GM20431 (cell line): ENCODE data around the gene ULK3.

Source experiments
- in situ Hi-C: fragments of 300-500 bp; cut with MseI, MboI; formaldehyde crosslinking; loops from one replicate; pipeline ENCODE4 v1.15.0; 2020; ENCODE audit warnings: low sequenced_read_pairs; ENCODE audit not compliant: unreplicated experiment

The ULK3 gene

DNA sequence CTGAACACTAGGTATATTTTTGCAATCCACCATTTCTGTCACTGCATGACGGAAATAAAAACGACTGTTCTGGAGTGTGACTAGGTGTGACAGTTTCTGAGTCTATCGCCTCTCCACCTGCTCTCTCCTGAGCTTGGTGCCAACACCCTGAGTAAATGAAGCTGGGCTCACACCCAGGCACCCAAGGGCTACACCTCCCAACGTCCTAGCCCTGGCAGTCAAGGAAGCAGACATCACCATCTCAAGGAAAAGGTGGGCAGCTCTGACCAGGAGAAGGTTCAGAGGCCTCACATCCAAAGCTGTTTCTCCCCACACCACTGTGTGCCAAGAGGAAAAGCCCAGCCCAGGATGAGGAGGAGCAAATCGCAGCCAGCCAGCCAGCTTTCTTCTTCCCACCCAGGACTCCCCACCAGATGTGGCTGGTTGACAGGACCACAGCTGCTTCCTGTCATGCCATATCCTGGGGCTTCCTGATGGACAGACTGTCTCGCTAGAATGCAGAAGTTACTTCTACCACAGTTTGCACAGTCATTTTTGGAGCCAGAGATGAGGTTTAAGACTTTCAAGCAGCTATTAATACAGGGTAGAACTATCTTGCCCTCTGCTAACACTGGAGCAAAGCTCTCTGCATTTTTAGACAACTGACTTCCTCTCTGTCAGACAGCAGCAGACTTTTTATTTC lies 26.9 kb upstream of the ULK3 start:
- in situ Hi-C loops, result no loop called here

DNA sequence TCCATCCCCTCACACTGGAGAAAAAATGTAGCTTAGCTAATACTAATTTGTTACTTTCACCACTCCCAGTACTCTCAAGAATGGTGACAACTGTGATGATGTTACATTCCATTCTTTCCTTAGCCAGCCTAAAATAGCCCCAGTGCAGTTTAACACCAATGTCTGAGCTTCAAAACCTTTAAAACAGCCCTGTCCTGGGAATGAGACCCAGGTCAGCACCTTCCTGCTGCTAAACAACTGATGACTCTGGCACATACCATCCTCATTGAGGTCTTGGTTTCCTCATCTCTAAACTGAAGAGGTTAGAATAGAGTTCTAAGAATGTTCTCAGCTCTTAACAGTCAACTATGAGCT lies 26.4 kb upstream of the ULK3 start:
- in situ Hi-C loops, result no loop called here

DNA sequence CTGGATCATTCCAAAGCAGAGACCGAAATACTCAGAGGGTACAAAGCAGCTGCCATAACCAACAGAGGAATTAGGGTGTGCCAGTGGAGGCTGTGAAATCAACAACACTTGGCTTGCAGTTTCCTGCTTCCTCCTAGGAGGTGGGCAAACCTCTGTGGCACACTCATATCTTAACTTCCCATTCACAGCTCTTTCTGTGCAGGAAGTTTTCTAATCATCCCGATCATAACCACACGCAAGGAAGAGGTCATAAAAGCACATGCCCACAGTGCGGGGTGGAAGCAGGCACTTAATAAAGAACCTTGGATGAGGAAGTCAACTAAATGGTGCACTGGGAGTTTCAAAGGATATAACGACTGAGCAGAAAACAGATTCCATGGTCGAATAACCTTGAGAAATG lies 25.1 kb upstream of the ULK3 start:
- in situ Hi-C loops, result no loop called here

DNA sequence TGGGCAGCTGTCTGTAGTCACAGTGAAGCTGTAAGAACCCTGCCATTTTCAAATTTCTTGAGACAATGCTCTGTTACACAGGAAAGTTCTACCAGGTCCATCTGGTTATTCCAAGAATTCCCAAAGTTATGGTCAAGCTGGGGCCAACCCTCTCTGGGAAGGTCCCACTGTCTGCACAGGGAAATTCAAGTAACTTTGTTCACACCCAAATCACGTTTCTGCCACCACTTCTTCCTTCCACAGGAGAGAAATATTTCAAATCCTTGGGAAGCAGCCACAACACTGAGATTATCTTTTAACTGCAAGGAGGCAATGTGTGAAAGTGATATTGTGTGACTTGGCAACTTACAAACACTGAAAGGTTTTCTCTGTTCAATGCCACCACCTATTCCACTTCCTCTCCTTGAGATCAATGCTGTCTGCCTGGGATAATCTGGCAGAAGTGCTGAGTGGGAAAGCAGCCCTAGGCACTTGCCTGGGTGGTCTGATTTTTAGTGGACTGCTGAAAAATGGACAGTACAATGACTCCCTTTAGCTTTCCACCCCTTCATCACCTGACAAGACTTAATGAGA lies 24.6 kb upstream of the ULK3 start:
- in situ Hi-C loops, result no loop called here

DNA sequence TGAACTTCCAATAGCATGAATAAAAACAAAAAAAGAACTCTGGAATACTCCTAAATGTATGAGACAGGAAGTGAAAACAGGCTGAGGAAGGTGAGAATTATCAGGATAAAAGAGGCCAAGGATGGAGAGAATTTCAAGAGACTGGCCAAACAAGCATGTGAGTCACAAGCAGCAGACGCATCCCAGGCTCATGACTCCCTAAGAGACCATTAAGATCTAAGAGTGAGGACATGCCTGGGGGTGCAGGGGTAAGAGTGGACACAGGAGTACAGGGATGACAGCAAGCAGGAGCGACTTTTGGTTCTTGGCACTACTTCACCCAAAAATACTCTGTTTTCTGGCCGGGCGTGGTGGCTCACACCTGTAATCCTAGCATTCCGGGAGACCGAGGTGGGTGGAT lies 23.1 kb upstream of the ULK3 start:
- in situ Hi-C loops, result no loop called here

DNA sequence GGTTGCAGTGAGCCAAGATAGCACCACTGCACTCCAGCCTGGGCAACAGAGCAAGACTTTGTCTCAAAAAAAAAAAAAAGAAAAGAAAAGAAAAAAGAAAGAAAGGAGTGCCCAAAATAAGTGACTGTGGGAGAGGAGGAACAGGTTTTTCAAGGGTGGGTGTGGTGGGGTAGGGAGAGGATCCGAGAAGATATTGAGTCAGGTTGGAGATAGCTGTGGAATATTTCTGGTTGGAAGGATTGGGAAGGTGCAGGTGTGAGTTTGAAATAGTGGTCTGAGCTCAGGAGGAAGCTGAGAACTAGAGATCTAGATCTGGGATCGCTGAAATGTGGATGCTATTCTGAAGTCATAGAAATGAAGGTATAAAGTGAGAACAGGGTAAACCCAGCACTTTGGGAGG lies 22.4 kb upstream of the ULK3 start:
- in situ Hi-C loops, result no loop called here

DNA sequence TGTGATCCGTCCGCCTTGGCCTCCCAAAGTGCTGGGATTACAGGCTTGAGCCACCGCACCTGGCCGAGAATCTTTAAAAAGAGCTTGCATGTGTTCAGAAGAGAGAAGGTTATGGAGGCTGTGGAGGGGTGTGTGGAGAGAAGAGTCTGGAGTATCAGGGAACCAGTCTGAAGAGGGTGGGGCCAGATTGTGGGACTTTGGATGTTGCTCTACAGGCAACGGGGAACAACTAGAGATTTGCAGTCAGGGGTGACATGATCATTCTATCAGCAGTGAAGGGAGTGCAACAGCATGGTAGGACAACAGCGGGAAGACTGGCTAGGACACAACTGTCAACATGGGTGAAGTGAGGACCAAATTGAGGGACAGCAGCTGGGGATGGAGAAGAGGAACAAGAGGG lies 21.3 kb upstream of the ULK3 start:
- in situ Hi-C loops, result no loop called here

DNA sequence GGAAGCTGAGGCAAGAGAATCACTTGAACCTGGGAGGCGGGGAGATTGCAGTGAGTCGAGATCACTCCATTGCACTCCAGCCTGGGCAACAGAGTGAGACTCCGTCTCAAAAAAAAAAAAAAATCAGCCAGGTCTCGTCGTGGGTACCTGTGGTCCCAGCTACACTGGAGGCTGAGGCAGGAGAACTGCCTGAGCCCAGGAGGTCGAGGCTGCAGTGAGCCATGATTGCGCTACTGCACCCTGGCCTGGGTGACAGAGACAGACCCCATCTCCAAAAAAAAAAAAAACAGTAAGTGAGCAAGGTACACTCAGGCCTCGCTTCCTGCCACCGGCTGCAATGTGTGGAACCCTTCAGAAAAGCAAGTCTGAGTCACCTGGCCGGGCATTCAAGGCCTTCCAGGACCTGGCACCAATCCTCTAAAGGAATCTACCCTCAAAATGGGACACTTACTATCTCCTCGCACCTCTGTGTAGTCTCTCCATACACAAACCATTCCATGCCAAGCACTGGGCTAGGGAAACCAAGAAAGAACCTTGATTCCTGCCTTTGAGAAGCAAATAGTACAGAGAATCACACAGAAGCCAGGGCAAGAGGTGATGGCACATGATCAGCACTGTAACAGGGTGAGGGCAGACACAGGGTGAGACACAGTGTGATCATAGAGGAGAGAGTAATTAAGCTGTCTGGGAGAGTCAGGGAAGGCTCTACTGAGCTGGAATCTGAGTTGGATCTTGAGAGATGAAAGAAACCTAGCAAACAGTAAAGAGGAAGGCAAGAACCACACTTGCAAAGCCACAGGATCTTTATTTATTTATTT lies 20.5 kb upstream of the ULK3 start:
- in situ Hi-C loops, result no loop called here

DNA sequence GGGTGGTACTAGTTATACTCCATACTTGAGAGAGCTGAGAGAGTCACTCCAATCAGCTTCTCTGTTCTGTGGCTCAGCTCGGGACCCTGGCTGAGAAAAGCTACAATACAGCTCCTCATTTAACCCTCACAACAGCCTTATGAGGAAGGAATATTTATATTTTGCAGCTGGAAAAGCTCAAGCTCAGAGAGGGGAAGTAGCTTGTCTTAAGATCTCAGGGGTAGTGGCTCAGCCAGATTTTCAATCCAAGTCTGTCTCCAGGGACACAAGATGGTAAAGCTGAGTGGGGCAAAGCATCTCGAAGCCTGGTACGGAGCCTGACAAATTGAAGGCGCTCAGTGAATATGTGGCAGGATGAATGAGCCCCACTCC lies 15.4 kb upstream of the ULK3 start:
- in situ Hi-C loops, result no loop called here

DNA sequence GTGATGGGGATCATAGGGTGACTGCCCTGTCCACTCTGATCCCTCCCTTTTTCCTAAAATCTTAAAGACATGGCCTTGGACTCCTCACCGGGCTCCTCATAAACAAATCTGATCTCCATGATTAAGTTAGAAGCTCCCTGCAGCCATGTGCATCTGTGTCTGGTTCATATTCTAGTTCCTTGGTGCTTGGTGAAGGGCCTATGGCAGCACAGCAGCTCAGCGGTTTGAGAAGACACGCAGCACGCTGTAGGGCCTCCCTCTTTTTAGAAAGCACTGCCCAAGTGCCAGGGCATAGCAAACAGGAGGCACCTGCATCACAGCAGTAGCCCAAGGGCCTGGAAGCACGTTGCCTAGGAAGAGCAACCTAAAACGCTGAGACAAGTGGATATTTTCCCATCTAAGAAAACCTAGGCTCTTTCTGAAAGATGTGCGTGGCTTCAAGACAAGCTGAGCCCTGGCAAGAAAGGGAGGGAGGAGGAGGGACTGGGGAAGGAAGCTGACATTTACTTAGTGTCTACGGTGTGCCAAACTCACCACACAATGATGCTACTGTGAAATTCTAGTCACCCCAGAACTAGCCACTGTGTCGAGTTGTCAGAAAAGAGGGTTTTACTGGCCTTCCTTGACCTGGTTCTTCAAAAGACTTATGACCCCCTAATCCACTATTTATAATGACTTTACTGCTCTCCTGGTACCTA lies 14.9 kb upstream of the ULK3 start:
- in situ Hi-C loops, result no loop called here

DNA sequence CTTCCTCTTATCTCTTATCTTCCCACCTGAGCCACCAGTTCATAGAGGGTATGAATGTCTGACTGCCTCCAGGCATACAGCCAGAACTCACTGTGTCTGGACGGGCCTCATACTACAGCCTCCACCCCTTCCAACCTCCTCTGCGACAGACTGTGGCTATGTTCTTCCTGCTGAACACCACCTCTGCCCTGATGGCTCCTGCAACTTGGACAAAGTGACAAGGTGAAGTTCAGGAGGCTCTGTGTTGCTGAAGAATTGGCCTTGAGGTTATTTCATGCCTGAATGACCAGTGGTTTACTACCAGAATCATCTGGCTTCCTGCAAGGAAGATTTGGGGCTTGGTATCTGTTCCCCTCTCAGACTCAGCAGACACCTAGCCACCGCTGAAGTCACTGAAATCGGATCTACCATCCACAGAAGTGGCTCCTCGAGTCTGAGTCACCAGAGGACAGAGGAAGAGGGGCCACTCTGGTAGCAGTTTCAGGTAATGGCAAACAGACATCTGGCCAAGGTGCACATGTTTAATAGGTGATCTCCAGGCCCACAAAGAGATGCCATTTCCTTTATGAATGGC lies 14.2 kb upstream of the ULK3 start:
- in situ Hi-C loops, result no loop called here

DNA sequence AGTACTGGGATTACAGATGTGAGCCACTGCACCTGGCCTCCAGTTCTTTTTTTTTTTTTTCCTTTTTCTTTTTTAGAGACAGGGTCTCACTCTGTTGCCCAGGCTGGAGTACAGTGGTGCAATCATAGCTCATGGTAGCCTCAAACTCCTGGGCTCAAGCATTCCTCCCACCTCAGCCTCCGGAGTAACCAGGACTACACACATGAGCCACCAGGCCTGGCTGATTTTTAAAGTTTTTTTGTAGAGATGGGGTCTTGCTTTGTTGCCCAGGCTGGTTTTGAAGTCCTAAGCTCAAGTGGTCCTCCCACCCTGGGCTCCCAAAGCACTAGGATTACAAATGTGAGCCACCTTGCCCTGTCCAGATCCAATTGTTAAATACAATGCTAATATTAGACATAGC lies 13.6 kb upstream of the ULK3 start:
- in situ Hi-C loops, result no loop called here

DNA sequence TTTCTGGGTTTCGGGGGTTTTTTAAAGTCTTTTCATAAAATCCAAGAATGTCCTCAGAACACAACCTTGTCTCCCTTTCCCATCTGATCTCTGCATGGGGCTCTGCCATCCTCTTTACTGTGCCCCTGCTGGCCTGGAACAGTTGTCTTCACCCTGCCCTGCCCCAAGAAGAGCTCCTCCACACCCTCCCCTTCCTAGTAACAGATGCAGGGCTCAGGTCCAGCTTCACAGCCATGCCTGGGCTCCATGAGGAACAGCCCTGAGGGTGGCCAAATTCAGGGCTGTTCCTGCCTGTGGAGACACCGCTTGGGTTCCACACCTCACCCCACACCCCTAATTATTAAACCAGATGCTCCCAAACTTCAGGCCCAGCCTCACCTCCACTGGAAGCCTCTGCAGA lies 12.9 kb upstream of the ULK3 start:
- in situ Hi-C loops, result no loop called here

DNA sequence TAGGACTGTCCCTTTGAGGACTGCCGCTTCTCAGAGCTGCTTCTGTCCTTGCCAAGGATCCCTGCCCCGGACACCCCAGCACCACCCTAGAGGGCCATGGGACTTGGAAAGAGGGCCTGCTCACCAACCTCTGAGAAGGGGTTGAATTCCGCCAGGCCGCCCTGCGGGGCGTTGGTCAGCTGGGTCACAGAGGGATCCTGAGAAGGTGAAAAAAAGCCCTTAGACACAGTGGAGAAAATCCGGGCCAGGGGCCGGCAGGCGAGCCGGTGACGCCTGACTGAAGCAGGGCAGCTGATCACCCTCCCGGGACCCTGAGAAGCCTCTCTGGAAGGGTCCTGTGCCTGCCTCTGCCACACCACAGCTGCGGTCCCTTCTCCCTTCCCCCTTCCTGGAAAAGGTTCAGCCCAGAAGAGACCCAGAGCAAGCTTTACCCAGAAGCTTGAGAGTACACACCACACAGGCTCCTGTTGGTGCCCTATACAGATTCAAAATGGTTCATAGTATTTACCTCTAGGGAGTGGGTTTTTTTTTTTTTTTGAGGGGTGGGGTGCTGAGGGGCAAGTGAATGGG lies 11.6 kb upstream of the ULK3 start:
- in situ Hi-C loops, result no loop called here

DNA sequence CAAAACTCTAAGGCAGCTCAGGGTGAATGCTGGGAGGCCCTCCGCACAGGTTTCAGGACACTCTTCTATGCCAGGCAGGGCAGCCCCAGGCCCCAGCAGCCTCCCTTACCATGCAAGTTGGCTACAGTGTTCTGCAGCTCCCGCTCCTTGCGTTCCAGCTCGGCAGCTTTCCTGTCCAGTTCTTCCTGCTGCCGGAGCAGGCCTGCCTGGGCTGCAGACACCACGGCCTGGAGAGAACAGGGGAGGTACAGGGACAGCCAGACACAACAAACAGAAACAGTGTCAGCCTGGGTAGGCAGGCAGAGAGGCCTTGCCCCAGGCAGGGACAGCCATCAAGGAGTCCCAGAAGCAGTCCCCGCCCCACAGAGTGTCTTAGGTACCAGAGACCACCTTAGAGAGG lies 9.0 kb upstream of the ULK3 start:
- in situ Hi-C loops, result no loop called here

DNA sequence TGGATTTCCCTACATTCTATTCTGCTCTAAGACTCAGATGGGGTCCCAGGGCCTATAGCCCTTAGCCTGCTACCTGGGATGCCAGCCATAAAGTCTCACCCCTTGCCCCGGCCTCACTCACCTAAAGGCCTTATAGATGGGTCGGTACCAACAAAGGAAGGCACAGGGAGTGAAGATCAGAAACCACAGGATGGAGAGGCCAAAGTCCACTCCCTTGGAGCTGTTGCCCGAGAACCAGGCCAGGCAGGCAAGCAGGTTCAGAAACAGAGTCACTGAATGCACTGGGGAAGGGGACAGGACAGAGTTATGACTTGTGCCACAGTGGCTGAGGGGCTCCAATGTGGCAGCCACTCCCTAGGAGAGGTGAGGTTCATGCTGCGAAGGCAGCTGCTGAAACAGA lies 7.4 kb upstream of the ULK3 start:
- in situ Hi-C loops, result no loop called here

DNA sequence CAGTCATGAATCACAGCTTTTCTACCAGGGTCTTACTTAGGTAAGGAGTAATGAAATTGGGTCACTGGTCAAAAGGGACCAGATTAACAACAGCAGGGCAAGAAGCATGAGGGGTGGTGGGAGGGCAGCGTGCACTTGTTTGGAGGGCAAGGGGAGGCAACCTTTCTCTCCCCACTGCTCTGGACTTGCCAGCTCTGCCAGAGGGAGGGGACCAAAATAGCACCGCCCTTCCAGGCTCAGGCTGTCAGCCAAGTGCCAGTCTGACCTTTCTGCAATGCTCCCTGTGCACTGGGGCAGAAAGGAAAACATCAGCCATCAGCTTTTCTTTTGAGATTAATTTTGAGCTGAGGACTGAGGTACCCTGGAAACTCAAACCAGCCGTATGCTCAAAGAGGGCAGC lies 4.5 kb upstream of the ULK3 start:
- in situ Hi-C loops, result loop anchor here (10.0 kb wide), 1 partner anchor 57 kb away; the partner anchor contains the start of gene FAM219B

DNA sequence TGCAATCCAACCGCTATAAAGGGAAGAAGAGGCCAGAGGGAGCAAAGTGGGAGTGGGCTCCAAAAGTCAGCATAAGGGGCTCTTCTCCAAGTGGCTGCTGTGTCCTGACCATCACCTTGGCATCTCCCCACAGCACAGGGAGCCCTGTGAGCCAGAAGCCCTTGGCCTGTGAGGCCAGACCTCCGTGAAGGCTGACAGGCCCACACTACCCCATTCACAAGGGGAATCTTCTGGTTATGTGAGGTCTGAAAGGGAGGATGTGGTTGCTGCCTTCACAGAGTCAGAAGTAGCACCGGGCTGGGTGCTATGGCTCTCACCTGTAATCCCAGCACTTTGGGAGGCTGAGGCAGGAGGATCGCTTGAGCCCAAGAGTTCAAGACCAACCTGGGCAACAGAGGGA lies 2.6 kb upstream of the ULK3 start:
- in situ Hi-C loops, result loop anchor here (10.0 kb wide), 1 partner anchor 59 kb away; the partner anchor contains the start of gene FAM219B

DNA sequence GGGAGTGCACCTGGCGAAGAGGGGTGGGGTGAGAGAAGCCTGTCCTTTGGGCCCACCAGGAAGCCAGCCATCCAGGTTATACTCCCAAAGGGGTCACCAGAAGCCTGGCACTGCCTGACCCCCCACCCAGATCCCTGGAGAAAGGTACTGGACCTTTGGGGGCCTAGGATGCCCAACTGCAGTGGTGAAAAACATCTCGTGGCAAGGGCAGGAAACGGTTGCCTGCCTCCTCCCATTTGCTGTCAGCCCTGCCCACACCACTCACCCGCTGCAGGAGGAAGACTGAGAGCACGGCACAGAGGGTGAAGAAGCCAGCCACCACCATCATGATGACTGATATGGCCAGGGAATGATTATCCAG lies 2.2 kb upstream of the ULK3 start:
- in situ Hi-C loops, result loop anchor here (10.0 kb wide), 1 partner anchor 60 kb away; the partner anchor contains the start of gene FAM219B
